Bladder microvascular endothelial cell (primary cell): ENCODE results near the gene ELOVL6. TPM values are rescaled to one million over a fixed set of nuclear protein-coding genes. Genes with fewer than 3 reads are reported as not detected.

Experiments used
- total RNA-seq: library from RNA; depleted of rRNA; stranded (reverse); fragments of >200 nt; gene quantifications from 2 replicates; pipeline ENCODE4 v1.2.3, GENCODE V29; 2014

Gene ELOVL6
- total RNA-seq: 2.8 and 3.1 TPM in 2 replicates

GRCh38 chr4:110198435-110199416 lies at the start of gene ELOVL6:
Gene ELOVL6 (minus strand): TSS chr4:110198615. CDS start chr4:110198335, 280 bp downstream.

